Airway epithelial cell (primary cell): ENCODE results near the gene PTPN2. TPM values are rescaled to one million over a fixed set of nuclear protein-coding genes. Genes with fewer than 3 reads are reported as not detected.

Source experiments
- total RNA-seq: library from RNA; depleted of rRNA; stranded (reverse); fragments of >200 nt; gene quantifications from 2 replicates; pipeline ENCODE4 v1.2.3, GENCODE V29; 2015

PTPN2 gene
- total RNA-seq, result 27.8 and 29.5 TPM in 2 replicates

DNA sequence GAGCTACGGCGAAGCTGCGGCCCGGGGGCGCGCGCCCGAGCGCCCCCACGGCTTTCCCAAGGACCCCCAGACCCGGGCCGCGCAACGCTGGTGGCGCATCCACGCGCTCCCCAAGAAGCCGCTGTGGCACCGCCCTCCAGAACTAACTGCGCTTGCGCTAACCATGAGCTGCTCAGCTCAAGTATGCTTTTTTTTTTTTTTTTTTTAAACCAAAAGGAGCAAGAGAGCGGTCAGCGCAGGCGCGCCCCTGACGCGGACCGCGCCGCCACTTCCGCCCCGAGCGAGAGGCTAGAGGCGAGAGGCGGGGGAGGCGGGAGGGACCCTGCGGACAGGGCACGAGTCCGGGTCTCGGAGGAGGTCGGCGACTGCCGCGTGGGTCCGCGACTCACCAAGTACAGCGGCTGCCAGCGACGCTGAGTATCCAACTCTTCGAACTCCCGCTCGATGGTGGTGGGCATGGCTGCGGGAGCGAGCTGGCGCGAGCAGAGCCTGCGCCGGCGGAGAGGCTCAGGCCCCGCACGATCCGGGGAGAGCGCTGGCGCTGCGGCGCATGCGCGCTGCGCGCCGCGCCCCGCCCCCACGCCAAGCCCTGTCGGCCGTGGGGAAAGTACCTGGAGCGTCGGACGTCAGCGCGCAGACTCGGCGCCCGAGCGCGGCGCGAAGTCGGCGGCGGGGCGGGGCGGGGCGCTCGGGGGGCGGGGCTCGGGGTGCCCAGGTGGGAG lies at the start of gene PTPN2:
Gene PTPN2 (minus strand): TSS at position 554 of the 722 bp plus-strand sequence. CDS start 96 bp downstream, at position 458.

Other genes starting within 250 kb of the PTPN2 start
- gene SPIRE1, start 226.1 kb downstream of the PTPN2 start, total RNA-seq, result 16.2 and 21.4 TPM in 2 replicates
- gene CEP76, start 181.5 kb downstream of the PTPN2 start, total RNA-seq, result 7.9 and 9.2 TPM in 2 replicates
- 47.8 and 72.8 TPM in 2 replicates for gene PSMG2, start 181.2 kb downstream of the PTPN2 start, total RNA-seq
- gene SEH1L, start 63.8 kb upstream of the PTPN2 start, total RNA-seq, result 28.1 and 36.0 TPM in 2 replicates
- gene CEP192, start 107.1 kb upstream of the PTPN2 start, total RNA-seq, result 13.5 and 16.1 TPM in 2 replicates